HG03439 (cell line): ENCODE data around the gene SMAD6.

Source experiments
- ATAC-seq: cut with Tn5 transposase; IDR thresholded peaks from one replicate; pipeline ENCODE4 v1.9.1; 2021; ENCODE audit warnings: mild to moderate bottlenecking, moderate library complexity; ENCODE audit not compliant: unreplicated experiment

The SMAD6 gene

DNA sequence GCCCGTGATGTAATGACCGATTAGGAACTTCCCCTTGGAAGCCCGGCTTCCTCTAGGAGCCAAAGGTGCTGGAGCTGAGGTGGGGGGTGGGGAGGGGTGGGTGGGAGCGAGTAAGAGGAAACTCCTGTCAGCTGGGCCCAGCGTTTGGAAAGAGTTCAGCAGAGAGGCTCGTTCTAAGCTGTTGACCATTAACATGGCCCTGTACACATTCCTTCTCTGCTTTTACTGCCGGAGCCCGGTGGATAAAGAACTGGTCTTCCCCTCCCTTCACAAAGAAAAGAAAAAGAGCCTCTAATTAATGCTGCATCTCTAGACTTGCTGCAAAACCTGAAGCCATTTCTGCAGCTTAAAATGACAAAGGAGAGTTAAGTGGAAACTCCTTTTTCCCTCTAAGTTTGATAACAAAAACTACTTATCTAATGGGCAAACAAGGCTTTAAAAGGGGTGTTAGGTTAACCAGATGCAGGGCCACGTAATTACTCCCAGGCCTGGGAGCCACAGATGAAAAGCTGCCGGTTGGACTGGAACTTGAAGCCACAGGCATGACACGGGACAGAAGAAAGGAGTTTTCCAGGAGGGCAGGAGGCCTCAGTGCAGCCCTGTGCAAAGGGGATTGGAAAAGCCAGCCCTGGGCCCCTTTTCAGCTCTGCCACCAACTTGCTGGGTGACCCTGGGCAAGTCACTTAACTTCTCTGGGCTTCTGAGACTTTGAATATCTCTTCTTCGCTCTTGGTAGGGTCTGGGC is 71.3 kb downstream of the SMAD6 start:
- no peak for ATAC-seq

DNA sequence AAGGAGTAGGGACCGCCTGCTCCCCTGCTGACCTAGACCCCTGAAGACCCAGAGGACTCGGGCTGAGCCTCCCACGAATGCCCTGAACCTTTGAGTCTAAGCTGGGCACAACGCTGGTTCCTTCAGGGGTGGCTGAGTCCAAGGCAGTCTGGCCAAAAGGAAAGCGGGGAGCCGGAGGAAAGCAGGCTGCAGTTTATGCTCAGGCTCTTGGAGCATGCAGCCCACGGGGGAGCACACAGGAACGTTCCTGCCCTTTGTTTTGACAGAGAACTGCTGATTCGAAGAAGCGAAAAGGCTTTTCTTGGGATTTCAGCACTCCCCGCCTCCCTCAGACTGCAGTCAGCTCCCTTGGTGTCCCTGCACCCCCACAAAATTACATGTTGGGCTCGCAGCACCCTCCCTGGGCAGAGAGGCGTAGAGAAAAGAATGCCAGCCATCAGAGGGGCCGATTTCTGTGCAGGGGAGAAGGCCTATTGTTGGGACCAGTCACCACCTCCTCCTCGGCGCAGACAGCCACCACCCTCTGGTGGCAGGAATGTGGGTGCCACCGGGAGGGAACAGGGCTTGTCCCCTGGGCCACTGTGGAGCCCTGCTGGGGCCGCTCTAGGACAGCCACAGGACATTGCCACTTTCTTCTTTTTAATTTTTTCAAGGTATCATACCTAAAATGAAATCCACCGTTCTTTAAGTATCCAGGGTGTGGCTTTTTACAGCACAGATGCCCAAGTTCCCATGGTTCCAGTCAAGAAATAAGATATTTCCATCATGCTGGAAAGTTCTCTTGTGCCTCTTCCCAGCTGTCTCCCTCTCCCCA is 72.2 kb downstream of the SMAD6 start:
- no peak for ATAC-seq

- no peak for ATAC-seq
Measured at GRCh38 chr15:66775127-66776105, 73.4 kb downstream of the SMAD6 start.

GRCh38 chr15:66777054-66777453 is 75.0 kb downstream of the SMAD6 start:
- no peak for ATAC-seq

DNA sequence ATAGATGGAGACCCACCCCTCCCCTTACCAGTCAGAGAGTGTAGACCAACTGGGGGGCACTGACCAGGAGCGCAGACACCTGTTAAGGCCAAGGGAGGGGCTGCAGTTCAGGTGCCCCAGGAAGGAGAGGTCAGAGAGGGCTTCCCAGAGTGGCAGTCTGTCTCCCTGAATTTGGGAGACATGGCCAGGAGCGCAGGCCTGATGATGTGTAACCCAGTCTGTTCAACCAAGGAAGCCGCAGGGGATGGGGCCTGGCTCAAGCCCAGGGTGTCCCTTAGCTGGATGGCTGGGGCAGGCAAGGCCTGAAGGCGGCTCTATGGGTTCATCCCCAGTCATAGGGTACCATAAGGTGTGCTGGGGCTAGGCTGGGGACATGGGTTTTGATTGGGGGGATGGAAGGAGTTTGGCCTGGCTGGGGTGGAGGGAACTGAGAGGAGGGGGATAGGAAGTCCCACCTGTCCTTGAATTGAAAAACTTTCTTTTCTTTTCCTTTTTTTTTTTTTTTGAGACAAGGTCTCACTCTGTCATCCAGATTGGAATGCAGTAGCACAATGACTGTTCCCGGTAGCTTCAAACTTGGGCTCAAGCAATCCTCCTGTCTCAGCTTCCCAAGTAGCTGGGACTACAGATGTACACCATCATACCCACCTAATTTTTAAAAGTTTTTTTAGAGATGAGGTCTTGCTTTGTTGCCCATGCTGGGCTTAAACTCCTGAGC is 75.7 kb downstream of the SMAD6 start:
- no peak for ATAC-seq

DNA sequence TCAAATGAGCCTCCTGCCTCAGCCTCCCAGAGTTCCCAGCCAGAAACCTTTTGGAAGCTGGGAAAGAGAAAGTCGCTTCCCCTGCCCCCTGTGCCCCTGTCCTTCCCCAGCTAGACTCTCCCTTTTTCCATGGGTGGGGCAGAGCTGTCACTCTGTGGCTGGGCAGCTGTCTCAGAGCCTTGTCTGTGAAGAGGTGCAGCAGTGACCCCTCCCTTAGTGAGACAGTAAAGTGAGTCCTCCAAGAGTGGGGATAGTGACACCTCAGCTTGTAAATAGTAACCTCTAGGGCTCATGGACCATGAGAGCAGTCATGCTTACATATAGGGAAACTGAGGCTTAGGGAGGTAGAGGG is 76.3 kb downstream of the SMAD6 start:
- ATAC-seq, result no peak

- ATAC-seq, result no peak
Measured at GRCh38 chr15:66778716-66779115, 76.7 kb downstream of the SMAD6 start.

- no peak for ATAC-seq
Measured at GRCh38 chr15:66779331-66780009, 77.4 kb downstream of the SMAD6 start.

DNA sequence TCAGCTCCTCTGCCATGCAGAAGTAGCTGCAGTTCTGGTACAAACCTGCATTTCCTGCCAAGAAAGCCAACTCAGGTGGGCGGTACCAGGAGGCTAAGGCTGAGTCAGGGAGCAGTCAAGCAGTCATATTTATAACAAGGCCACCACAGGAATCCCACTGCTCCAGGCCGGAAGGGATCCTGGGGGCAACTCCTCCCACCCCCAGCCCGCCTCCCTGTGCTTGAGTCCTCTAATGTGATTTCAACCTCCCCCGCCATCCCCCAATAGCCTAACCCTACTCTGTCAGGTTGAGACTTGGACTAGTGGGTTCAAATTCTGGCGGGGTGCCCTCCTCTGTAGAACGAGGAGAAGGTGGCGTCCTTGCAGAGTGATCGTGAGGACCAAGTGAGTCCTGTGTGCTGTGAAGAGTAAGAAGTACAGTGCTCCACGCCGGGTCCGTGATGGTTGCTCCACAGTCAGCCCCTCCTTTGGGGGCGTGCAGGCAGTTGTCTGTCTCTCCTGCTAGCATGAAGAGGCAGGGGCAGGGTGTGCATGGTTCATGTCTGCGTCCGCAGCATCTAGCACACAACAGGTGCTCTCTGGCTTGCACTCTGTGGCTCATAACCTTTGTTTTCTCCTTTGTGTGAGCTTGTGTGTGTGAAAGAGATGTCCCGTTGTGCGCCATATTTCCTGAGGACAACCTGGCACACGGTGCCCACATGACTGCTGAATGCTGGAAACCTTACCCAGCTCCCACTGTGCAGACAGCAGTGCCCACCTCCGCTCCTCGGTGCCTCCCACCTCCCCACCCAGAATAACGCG is 78.3 kb downstream of the SMAD6 start:
- ATAC-seq, result no peak

DNA sequence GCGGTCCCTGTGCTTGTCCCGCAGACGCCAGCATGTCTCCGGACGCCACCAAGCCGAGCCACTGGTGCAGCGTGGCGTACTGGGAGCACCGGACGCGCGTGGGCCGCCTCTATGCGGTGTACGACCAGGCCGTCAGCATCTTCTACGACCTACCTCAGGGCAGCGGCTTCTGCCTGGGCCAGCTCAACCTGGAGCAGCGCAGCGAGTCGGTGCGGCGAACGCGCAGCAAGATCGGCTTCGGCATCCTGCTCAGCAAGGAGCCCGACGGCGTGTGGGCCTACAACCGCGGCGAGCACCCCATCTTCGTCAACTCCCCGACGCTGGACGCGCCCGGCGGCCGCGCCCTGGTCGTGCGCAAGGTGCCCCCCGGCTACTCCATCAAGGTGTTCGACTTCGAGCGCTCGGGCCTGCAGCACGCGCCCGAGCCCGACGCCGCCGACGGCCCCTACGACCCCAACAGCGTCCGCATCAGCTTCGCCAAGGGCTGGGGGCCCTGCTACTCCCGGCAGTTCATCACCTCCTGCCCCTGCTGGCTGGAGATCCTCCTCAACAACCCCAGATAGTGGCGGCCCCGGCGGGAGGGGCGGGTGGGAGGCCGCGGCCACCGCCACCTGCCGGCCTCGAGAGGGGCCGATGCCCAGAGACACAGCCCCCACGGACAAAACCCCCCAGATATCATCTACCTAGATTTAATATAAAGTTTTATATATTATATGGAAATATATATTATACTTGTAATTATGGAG is 79.1 kb downstream of the SMAD6 start:
- ATAC-seq, result no peak

- ATAC-seq, result no peak
Measured at GRCh38 chr15:66782785-66783184, 80.7 kb downstream of the SMAD6 start.

DNA sequence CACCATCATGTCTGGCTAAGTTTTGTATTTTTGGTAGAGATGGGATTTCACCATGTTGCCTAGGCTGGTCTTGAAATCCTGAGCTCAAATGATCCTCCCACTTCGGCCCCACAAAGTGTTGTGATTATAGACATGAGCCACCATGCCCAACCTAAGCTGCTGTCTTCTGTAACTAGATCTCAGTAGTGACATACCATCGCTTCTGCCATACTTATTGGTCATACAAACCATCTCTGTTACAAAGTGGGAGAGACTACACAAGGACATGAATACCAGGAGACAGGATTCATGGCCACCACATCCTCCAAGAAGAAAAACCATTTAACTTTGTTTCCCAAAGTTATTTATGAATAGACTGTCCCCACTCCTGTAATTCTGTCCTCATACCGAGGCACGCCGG is 81.3 kb downstream of the SMAD6 start:
- no peak for ATAC-seq

GRCh38 chr15:66783725-66784124 is 81.7 kb downstream of the SMAD6 start:
- ATAC-seq, result no peak

DNA sequence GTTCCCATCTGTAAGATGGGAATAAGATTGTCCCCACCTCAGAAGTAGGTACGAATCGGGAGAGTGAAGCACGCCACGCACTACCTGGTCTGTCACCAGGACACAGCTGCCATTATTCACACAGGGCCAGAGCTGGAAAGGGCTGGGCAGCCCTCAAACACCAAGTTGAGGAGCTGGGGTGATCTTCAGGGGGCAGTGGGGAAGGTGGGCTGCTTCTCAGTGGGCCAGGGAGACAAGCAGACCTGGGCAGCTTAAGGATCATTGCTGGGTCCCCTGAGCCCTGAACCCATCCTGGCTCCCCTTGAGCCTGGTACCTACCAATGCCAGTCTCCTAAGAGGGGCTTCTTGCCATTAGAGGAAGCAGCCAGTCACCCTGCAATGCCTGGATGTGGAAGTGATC is 82.1 kb downstream of the SMAD6 start:
- ATAC-seq, result no peak

DNA sequence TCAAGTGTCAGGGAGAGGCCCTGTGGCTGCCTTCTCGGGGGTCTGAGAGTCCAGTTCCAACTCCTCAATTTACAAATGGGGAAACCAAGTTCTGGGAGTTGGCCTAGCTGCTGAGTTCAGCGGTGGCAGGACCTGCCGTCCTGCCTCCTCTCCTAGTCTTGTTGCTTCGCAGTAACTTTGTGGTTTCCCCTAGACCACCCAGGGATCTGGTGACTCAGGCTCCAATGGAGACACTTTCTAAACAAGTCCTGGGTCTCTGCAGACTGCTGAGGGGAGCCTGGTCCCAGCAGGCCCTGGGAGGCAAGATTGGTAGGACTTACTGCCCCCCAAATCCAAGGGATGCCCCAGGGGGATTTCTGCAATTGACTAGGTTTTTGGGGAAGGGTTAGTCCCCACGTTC is 83.6 kb downstream of the SMAD6 start:
- ATAC-seq, result no peak

GRCh38 chr15:66786222-66786621 is 84.2 kb downstream of the SMAD6 start:
- ATAC-seq, result no peak

DNA sequence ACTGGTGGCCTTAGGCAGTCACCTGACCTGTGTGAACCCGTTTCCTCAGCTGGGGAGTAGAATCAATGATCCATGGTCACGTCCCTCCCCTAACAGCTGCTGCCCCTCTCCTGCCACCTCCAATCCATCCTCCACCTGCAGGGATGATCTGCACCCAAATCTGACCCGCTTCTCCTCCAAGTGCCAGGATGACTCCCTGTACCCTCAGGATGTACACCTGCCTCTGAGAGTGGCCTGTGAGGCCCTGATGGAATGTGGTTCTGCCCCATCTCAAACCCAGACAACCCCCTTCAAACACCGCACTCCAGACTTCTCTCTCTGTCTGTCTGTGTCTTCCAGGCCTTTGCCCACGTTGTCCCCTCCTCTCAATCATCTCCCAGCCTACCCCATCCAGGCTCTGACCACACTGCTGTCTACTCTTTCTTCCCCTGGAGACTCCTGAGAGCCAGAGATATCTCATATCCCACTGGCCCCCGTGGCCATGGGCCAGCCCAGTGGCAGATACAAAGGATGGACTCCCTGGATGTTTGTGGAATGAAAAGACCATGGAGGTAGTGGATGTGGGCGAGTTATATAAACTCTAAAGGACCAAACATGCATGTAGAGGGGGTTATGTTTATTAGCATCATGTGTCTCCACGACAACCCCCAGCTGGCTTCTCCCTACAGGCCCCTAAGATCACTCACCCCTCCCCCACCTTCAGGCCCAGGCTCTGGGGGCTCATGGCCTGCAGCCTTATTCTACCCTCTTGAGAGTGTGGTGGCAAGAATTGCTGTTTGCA is 84.9 kb downstream of the SMAD6 start:
- no peak for ATAC-seq

DNA sequence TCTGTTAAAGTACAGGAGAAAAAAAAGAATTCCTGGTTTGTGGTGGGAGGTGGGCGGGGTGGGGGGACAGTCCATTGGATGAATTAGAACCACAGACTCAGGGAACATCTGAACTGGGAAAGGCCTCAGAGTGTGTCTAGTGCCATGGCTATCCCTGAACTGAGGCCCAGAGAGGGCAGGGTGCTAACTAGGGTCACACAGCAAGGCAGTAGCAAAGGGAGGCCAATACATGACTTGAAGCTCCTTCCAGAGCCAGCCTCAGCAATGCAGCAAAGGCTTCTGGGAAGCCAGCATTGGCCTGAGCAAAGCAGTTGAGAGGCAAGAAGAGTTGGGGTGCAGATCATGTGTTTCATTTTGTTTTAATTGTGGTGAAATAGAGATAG is 85.4 kb downstream of the SMAD6 start:
- ATAC-seq, result no peak
